Measurements from ENCODE around the gene ENAH. TPM values are rescaled to one million over a fixed set of nuclear protein-coding genes. Genes with fewer than 3 reads are reported as not detected.

The ENAH gene
- polyA plus RNA-seq, 1 donor from 2014 or later: 0.04 TPM

GRCh38 chr1:225592362-225593025 lies 60.4 kb downstream of the ENAH start:
- H3K9me3 Mint-ChIP-seq: no peaks in the 10 kb centered on the region
- no peaks in the 10 kb centered on the region for H3K27me3 Mint-ChIP-seq
- no peak overlapping the region for H3K27ac Mint-ChIP-seq
- peaks cover 0 to 2% (median 0%) of the 10 kb centered on the region in 3 donors for H3K4me1 Mint-ChIP-seq
- H3K4me3 Mint-ChIP-seq: no peak overlapping the region
- H3K36me3 Mint-ChIP-seq: peaks cover 2% of the 10 kb centered on the region

- Mint-ChIP-seq H3K4me1 (no peaks in the 10 kb centered on the region), H3K27me3 (no peaks in the 10 kb centered on the region), H3K4me3 (no peak overlapping the region), H3K27ac (no peak overlapping the region), H3K36me3 (peaks cover 2% of the 10 kb centered on the region), H3K9me3 (no peaks in the 10 kb centered on the region)
Measured at GRCh38 chr1:225587310-225587709, 65.6 kb downstream of the ENAH start.

- no peak overlapping the region for H3K27ac Mint-ChIP-seq
- H3K36me3 Mint-ChIP-seq: peaks cover 2% of the 10 kb centered on the region
- H3K27me3 Mint-ChIP-seq: peaks cover 6% of the 10 kb centered on the region
- no peak overlapping the region for H3K4me3 Mint-ChIP-seq
- H3K4me1 Mint-ChIP-seq: peaks cover 0 to 5% (median 0%) of the 10 kb centered on the region in 3 donors
- H3K9me3 Mint-ChIP-seq: no peaks in the 10 kb centered on the region
Measured at GRCh38 chr1:225581186-225581585, 71.7 kb downstream of the ENAH start.

DNA sequence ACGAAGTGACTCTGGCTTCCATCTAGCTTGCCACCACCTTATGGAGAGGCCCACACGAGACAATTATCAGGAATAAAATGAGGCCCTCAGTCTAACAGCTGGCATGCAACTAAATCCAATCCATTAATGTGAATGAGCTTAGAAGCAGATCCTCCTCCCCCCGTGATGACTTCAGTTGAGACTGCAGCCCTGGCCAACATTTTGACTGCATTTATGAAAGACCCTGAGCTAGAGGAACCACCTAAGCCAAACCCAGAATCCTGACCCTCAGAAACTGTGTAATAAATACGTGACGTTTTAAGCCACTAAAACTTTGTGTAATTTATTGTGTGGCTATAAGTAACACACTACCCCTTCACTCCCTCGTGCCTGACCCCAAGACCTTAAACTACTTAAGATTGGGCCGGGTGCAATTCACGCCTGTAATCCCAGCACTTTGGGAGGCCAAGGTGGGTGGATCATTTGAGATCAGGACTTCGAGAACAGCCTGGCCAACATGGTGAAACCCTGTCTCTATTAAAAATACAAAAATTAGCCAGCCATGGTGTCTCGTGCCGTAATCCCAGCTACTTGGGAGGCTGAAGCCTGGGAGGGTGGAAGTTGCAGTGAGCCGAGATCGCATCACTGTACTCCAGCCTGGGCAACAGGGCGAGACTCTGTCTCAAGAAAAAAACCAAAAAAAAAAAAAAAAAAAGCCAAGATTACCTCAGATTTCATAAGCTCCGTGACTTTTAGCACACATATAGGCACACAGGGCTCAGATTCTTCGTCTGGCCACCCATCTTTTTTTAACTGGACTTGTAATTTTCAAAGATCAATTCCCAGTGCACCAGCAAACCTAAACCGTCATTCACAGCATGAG lies 72.5 kb downstream of the ENAH start:
- H3K9me3 Mint-ChIP-seq: peaks cover 0 to under 1% (median 0%) of the 10 kb centered on the region in 3 donors
- peaks cover 0 to 5% (median 0%) of the 10 kb centered on the region in 3 donors for H3K4me1 Mint-ChIP-seq
- H3K27ac Mint-ChIP-seq: no peak overlapping the region
- no peak overlapping the region for H3K4me3 Mint-ChIP-seq
- peaks cover 6% of the 10 kb centered on the region for H3K27me3 Mint-ChIP-seq
- peaks cover 2% of the 10 kb centered on the region for H3K36me3 Mint-ChIP-seq

DNA sequence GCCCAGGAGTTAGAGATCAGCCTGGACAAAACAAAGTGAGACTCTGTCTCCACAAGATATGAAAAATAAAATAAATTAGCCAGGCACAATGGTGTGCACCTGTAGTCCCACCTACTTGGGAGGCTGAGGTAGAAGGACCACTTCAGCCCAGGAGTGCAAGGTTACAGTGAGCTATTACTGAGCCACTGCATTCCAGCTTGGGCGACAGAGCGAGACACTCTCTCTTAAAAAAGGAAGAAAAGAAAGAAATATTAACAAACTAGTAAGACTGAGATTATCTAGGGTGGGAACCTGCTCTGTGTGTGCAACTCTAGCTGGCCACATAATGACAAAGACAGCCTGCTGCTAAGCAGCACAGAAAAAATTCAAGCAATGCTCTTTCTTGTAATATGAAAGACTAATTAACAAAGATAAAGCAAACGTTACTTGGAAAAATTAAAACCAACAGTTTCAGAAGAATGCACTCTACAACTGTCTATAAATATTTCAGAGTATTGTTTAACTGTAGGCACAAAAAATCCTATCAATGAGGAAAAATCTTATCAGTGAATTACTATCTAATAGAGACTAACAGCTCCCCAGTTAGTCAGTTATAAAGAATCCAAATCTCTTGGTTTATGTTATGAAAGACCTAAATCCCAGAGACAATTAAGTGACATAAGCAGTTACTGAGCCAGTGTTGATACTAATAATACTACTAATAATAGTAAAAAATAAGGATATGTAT lies 74.5 kb downstream of the ENAH start:
- H3K27ac Mint-ChIP-seq: no peak overlapping the region
- H3K4me1 Mint-ChIP-seq: peaks cover 0 to 5% (median 0%) of the 10 kb centered on the region in 3 donors
- no peak overlapping the region for H3K4me3 Mint-ChIP-seq
- no peaks in the 10 kb centered on the region for H3K36me3 Mint-ChIP-seq
- H3K27me3 Mint-ChIP-seq: peaks cover 6% of the 10 kb centered on the region
- peaks cover 0 to 1% (median 0%) of the 10 kb centered on the region in 3 donors for H3K9me3 Mint-ChIP-seq

- H3K27ac Mint-ChIP-seq: peak overlapping the region in 1 of 3 donors; percentile 51
- H3K4me1 Mint-ChIP-seq: peaks cover 0 to 5% (median 0%) of the 10 kb centered on the region in 3 donors
- no peak overlapping the region for H3K4me3 Mint-ChIP-seq
- H3K36me3 Mint-ChIP-seq: no peaks in the 10 kb centered on the region
- peaks cover 0 to 1% (median 0%) of the 10 kb centered on the region in 3 donors for H3K9me3 Mint-ChIP-seq
- peaks cover 6% of the 10 kb centered on the region for H3K27me3 Mint-ChIP-seq
Measured at GRCh38 chr1:225577241-225577640, 75.7 kb downstream of the ENAH start.

DNA sequence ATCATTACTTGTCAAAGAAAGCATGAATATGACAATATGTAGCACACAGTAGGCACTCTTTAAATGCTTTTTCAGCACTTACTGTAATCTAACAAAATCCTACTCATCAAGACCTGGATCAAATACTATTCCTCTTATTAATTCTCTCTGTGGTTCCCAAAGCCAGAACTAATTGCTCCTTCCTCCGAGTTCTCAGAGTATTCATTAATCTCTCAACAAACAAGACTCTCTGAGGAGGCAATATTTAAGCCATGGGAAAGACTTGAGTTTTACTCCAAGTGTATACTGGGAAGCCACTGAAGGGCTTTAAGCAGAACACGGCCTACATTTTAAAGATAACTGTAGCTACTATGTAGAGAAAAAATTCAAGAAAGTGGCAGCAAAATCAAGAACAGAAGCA lies 79.7 kb downstream of the ENAH start:
- Mint-ChIP-seq H3K4me3 (no peak overlapping the region), H3K36me3 (no peaks in the 10 kb centered on the region), H3K27ac (no peak overlapping the region), H3K27me3 (peaks cover 2% of the 10 kb centered on the region), H3K4me1 (peaks cover 0 to 5% (median 0%) of the 10 kb centered on the region in 3 donors), H3K9me3 (peaks cover 0 to 1% (median 0%) of the 10 kb centered on the region in 3 donors)

DNA sequence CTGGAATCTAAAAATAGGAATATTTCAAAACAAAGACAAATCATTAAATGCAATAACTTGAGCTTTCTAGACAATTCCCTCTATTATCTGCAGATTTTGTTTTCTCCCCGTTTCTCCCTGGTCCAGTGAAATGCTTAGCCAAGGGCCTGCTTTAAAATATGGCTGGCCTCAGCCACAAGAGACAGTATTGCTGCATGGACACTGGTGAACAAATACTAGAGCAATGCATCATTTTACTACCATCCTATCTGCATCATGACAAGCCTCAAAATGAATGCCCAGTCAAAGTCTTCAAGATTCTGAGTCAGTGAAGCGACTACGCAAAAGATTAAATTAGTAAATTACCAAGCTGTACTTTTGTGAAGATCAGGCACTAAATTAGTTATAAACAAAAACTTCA lies 80.5 kb downstream of the ENAH start:
- Mint-ChIP-seq H3K4me1 (peaks cover 0 to 3% (median 0%) of the 10 kb centered on the region in 3 donors), H3K36me3 (no peaks in the 10 kb centered on the region), H3K27me3 (peaks cover 2% of the 10 kb centered on the region), H3K9me3 (peaks cover 0 to 1% (median 0%) of the 10 kb centered on the region in 3 donors), H3K4me3 (no peak overlapping the region), H3K27ac (no peak overlapping the region)

DNA sequence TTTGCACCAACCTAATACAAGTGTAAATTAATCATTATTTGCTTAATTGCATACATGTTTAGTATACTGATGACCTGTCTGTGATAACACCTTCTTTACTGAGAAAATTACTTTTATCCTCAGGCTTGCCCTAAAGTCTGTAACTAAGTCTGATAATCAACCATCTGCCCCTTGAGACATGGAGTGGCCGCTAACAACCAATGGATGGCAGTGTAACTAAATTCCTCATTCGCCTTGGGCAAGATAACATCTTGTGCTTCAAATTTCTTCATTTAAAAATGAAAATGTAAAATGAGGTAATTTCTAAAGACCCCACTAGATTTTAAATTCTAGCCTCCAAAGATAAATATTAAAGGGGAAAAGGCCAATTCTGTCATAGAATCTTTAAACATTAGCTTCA lies 85.1 kb downstream of the ENAH start:
- no peaks in the 10 kb centered on the region for H3K9me3 Mint-ChIP-seq
- no peak overlapping the region for H3K4me3 Mint-ChIP-seq
- H3K27me3 Mint-ChIP-seq: no peaks in the 10 kb centered on the region
- no peaks in the 10 kb centered on the region for H3K4me1 Mint-ChIP-seq
- no peak overlapping the region for H3K27ac Mint-ChIP-seq
- H3K36me3 Mint-ChIP-seq: no peaks in the 10 kb centered on the region

DNA sequence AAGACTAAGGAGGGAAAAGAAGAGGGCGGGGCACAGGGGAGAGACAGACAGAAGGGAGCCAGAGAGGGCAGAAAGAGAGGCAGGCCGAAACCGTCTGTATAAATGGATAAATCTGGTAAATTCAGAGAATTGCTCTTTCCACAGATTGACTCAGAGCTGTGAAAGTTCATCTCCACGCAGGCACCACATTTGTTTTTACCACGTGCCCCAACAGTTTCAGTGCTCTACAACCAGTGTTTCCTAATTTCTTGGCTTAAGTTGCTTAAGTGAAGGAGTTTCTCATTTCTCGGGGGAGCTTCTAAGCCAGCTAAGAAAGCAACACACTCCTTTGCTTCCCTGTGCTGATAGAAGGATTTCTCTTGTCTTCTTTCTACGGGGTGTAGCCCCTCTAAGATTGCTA lies 87.1 kb downstream of the ENAH start:
- Mint-ChIP-seq H3K36me3 (no peaks in the 10 kb centered on the region), H3K4me3 (no peak overlapping the region), H3K27me3 (no peaks in the 10 kb centered on the region), H3K27ac (no peak overlapping the region), H3K9me3 (no peaks in the 10 kb centered on the region), H3K4me1 (peaks cover 0 to 3% (median 0%) of the 10 kb centered on the region in 3 donors)

DNA sequence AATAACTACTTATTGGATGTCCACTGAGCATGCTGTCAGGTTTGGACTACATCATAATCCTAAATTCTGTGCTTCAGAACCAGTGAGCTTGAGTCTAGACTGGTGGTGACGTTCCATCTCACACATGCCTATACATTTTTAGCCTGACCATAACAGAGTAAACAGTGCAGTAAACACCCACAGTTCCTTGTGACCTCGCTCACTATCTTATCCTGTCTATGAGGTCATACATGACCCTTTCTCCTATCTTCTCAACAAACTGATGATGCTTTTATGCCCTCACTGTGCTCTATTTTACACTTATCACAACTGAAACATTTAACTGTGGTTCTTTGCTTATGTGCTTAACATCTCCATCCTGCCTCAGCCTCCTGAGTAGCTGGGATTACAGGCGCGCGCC lies 91.2 kb downstream of the ENAH start:
- Mint-ChIP-seq H3K4me3 (no peak overlapping the region), H3K27ac (no peak overlapping the region), H3K27me3 (no peaks in the 10 kb centered on the region), H3K36me3 (no peaks in the 10 kb centered on the region), H3K9me3 (peaks cover 0 to 3% (median 3%) of the 10 kb centered on the region in 3 donors), H3K4me1 (peaks cover 0 to 3% (median 0%) of the 10 kb centered on the region in 3 donors)

DNA sequence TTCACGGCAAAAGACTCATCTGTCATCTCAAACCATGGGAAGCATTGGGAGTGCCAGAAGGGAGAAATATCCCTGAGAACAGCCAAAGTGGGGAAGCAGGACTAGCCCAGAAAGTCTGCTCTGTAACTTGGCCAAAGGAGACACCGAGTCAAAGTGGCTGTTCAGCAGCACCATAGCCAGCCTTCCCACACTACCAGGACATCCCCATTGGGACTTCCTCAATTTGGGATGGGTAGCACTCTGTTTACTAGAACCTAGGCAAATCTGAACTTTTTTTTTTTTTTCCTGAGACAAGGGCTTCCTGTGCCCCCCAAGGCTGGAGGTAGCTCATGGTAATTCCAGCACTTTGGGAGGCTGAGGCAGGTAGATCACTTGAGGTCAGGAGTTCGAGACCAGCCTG lies 93.0 kb downstream of the ENAH start:
- no peak overlapping the region for H3K4me3 Mint-ChIP-seq

DNA sequence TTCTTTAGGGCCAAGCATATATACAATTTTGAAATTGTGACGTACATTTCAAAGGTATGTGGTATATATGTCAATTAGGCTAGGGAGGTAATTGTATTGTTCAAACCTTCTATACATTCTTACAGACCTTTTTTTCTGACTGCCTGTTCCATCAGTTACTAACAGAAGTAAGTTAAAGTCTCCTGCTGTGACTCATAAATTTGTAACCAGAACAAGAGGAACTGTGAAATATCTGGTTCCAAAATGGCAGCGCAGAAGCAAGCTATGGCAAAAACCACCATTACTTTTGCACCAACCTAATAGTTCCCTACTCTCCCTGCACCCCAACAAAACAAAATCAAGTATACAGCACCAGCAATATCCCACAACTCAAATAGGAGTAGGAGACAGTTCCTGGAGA lies 93.6 kb downstream of the ENAH start:
- Mint-ChIP-seq H3K27ac (no peak overlapping the region), H3K9me3 (peaks cover 0 to 5% (median 3%) of the 10 kb centered on the region in 3 donors)

More for the DNA sequence above, 93.0 kb downstream of the ENAH start:
- H3K27me3 Mint-ChIP-seq: no peaks in the 10 kb centered on the region
- peaks cover 0 to 5% (median 3%) of the 10 kb centered on the region in 3 donors for H3K9me3 Mint-ChIP-seq
- H3K36me3 Mint-ChIP-seq: no peaks in the 10 kb centered on the region
- H3K27ac Mint-ChIP-seq: no peak overlapping the region
- H3K4me1 Mint-ChIP-seq: peaks cover 0 to 3% (median 0%) of the 10 kb centered on the region in 3 donors

DNA sequence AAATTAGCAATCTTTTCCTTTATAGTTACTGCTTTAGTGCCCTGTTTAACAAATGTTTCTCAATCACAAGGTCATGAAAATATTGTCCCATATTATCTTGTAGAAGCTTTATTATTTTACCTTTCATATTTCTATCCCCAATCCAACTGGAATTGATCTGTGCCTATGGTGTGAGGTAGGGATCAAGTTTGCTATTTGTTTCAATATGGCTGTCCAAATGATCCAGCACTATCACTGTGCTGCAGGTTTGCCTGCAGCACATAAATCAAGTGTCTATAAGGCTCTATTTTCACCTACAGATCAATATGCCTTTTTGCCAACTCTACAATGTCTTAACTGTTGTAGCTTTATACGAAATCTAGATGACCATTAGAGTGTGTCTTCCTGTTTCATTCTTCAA lies 96.2 kb downstream of the ENAH start:
- peaks cover 0 to 2% (median 0%) of the 10 kb centered on the region in 3 donors for H3K4me1 Mint-ChIP-seq
- H3K36me3 Mint-ChIP-seq: no peaks in the 10 kb centered on the region
- peaks cover 0 to 5% (median 3%) of the 10 kb centered on the region in 3 donors for H3K9me3 Mint-ChIP-seq
- peaks cover 2% of the 10 kb centered on the region for H3K27me3 Mint-ChIP-seq
- H3K4me3 Mint-ChIP-seq: no peak overlapping the region
- H3K27ac Mint-ChIP-seq: peak overlapping the region in 1 of 3 donors; percentile 14

More for the DNA sequence above, 93.6 kb downstream of the ENAH start:
- no peak overlapping the region for H3K4me3 Mint-ChIP-seq
- H3K4me1 Mint-ChIP-seq: peaks cover 0 to 3% (median 0%) of the 10 kb centered on the region in 3 donors
- no peaks in the 10 kb centered on the region for H3K27me3 Mint-ChIP-seq
- no peaks in the 10 kb centered on the region for H3K36me3 Mint-ChIP-seq

- H3K27ac Mint-ChIP-seq: no peak overlapping the region
- peaks cover 2% of the 10 kb centered on the region for H3K27me3 Mint-ChIP-seq
- H3K4me3 Mint-ChIP-seq: no peak overlapping the region
Measured at GRCh38 chr1:225555821-225556220, 97.1 kb downstream of the ENAH start.

More at GRCh38 chr1:225555821-225556220, 97.1 kb downstream of the ENAH start:
- no peaks in the 10 kb centered on the region for H3K36me3 Mint-ChIP-seq
- peaks cover 0 to 5% (median 3%) of the 10 kb centered on the region in 3 donors for H3K9me3 Mint-ChIP-seq
- no peaks in the 10 kb centered on the region for H3K4me1 Mint-ChIP-seq
